SK-N-SH (cell line): Measurements from ENCODE around the gene CCDC106. TPM values are rescaled to one million over a fixed set of nuclear protein-coding genes. Genes with fewer than 3 reads are reported as not detected.
A peak's percentile ranks its signal among the peaks of the same experiment; 100 is the strongest.

Experiments
- CTCF ChIA-PET: fragments of 300-600, 350-600 bp; formaldehyde crosslinking; extraction: SDS; loops from one replicate; lab custom pipeline; 2021; lab: Yijun Ruan, JAX
- POLR2A ChIA-PET: fragments of 350-600 bp; sonication (Branson Sonifier 250); formaldehyde crosslinking; extraction: SDS; loops from one replicate; lab custom pipeline; 2020; ENCODE audit warnings: antibody characterized with exemption, inconsistent platforms; lab: Yijun Ruan, JAX
- DNase-seq: peaks from one replicate; pipeline ENCODE4 v3.0.0; 2012
- H2AFZ ChIP-seq: fragments of 200-600 bp; sonication (generic); 2 replicates; pipeline ENCODE4 v1.8.1; 2016; ENCODE audit warnings: antibody characterized with exemption, mild to moderate bottlenecking, low read depth
- H3F3A ChIP-seq: fragments of 200-600 bp; sonication (generic); replicated peaks from 2 replicates; pipeline ENCODE3; 2016; ENCODE audit warnings: antibody characterized with exemption, mild to moderate bottlenecking; ENCODE audit not compliant: insufficient read depth
- H3K27ac ChIP-seq, 2 experiments: fragments of 200-500 bp in 1 of 2; fragments of 200-600 bp in 1 of 2; sonication (Bioruptor generic) in 1 of 2; sonication (generic), shearing (Covaris generic) in 1 of 2; 2 replicates each; pipeline versions ENCODE4 v1.5.1 to v1.6.1; 2014 to 2016; ENCODE audit warnings: low read depth in 2 of 2, inconsistent platforms in 1 of 2, low read length in 1 of 2, mild to moderate bottlenecking in 1 of 2, mixed read lengths in 1 of 2
- H3K27me3 ChIP-seq: fragments of 200-600 bp; sonication (generic), shearing (Covaris generic); 2 replicates; pipeline ENCODE4 v1.6.1; 2016; ENCODE audit warnings: mixed run types; ENCODE audit not compliant: insufficient read depth
- H3K36me3 ChIP-seq, 2 experiments: fragments of 200-500 bp in 1 of 2; fragments of 200-600 bp in 1 of 2; sonication (Bioruptor generic) in 1 of 2; sonication (generic) in 1 of 2; replicated peaks in 1 of 2; 2 replicates each; pipeline versions ENCODE3 to v1.5.1; 2014 to 2016; ENCODE audit warnings: low read length in 1 of 2, mild to moderate bottlenecking in 1 of 2; ENCODE audit not compliant: insufficient read depth in 2 of 2, control insufficient read depth in 1 of 2
- H3K4me1 ChIP-seq, 2 experiments: fragments of 200-500 bp in 1 of 2; fragments of 200-600 bp in 1 of 2; sonication (Bioruptor generic) in 1 of 2; sonication (generic), shearing (Covaris generic) in 1 of 2; 2 replicates each; pipeline versions ENCODE4 v1.5.1 to v1.6.1; 2014 to 2016; ENCODE audit warnings: low read depth in 1 of 2, low read length in 1 of 2, mixed run types in 1 of 2; ENCODE audit not compliant: insufficient read depth in 2 of 2, control insufficient read depth in 1 of 2
- H3K4me2 ChIP-seq: fragments of 200-600 bp; sonication (generic), shearing (Covaris generic); 2 replicates; pipeline ENCODE4 v1.6.1; 2017; ENCODE audit warnings: mixed run types
- H3K4me3 ChIP-seq, 2 experiments: fragments of 200-500 bp in 1 of 2; fragments of 200-600 bp in 1 of 2; sonication (Bioruptor generic) in 1 of 2; sonication (generic), shearing (Covaris generic) in 1 of 2; 2 replicates each; pipeline versions ENCODE4 v1.5.1 to v1.8.1; 2014 to 2016; ENCODE audit warnings: low read depth in 2 of 2, inconsistent platforms in 1 of 2, low read length in 1 of 2, mild to moderate bottlenecking in 1 of 2, mixed read lengths in 1 of 2, moderate library complexity in 1 of 2
- H3K79me2 ChIP-seq: fragments of 200-600 bp; sonication (generic); 2 replicates; pipeline ENCODE4 v1.8.1; 2017; ENCODE audit warnings: mild to moderate bottlenecking; ENCODE audit not compliant: insufficient read depth
- H3K9ac ChIP-seq: fragments of 200-600 bp; sonication (generic); 2 replicates; pipeline ENCODE4 v1.6.1; 2017; ENCODE audit warnings: mixed run types
- H3K9me2 ChIP-seq: fragments of 200-600 bp; sonication (generic); 2 replicates; pipeline ENCODE4 v1.6.1; 2017; ENCODE audit warnings: mixed run types
- H3K9me3 ChIP-seq: fragments of 200-600 bp; sonication (generic); 2 replicates; pipeline ENCODE4 v1.6.1; 2017; ENCODE audit warnings: mixed run types, mild to moderate bottlenecking, moderate library complexity
- H4K20me1 ChIP-seq: fragments of 200-600 bp; sonication (generic); 2 replicates; pipeline ENCODE4 v1.6.1; 2017; ENCODE audit warnings: mild to moderate bottlenecking, mixed run types; ENCODE audit not compliant: insufficient read depth
- ELF1 ChIP-seq: IDR thresholded peaks from 2 replicates; pipeline ENCODE4 v1.4.0; 2012
- EP300 ChIP-seq, 2 experiments: IDR thresholded peaks; 2 replicates each; pipeline versions ENCODE4 v1.4.0 to v1.6.1; 2012; ENCODE audit warnings: borderline replicate concordance in 1 of 2, low read depth in 1 of 2, low read length in 1 of 2
- FOSL2 ChIP-seq: IDR thresholded peaks from 2 replicates; pipeline ENCODE4 v1.4.0; 2012; ENCODE audit warnings: low read depth, mild to moderate bottlenecking, moderate library complexity, borderline replicate concordance
- FOXJ3 ChIP-seq: sonication (generic); formaldehyde crosslinking; IDR thresholded peaks from 2 replicates; pipeline ENCODE4 v1.5.1; 2020; ENCODE audit warnings: mild to moderate bottlenecking, missing genetic modification reagents
- GATA2 ChIP-seq: sonication (generic); formaldehyde crosslinking; IDR thresholded peaks from 2 replicates; pipeline ENCODE4 v1.5.0; 2020; ENCODE audit warnings: mild to moderate bottlenecking, missing genetic modification reagents
- JUND ChIP-seq: IDR thresholded peaks from 2 replicates; pipeline ENCODE4 v1.4.0; 2012
- MEF2A ChIP-seq: IDR thresholded peaks from 2 replicates; pipeline ENCODE4 v1.4.0; 2012; ENCODE audit warnings: low read depth, borderline replicate concordance
- MXI1 ChIP-seq: IDR thresholded peaks from 2 replicates; pipeline ENCODE4 v1.6.1; 2012; ENCODE audit warnings: mild to moderate bottlenecking, low read depth, low read length, improper control_type of control experiment
- NFIC ChIP-seq: IDR thresholded peaks from 2 replicates; pipeline ENCODE4 v1.4.0; 2012; ENCODE audit warnings: borderline replicate concordance
- NRF1 ChIP-seq: IDR thresholded peaks from 2 replicates; pipeline ENCODE4 v1.6.1; 2012; ENCODE audit warnings: low read depth, mild to moderate bottlenecking, low read length
- POLR2AphosphoS5 ChIP-seq: IDR thresholded peaks from 2 replicates; pipeline ENCODE4 v1.6.1; 2012; ENCODE audit warnings: low read depth, low read length
- RAD21 ChIP-seq: IDR thresholded peaks from 2 replicates; pipeline ENCODE4 v1.6.1; 2012; ENCODE audit warnings: mild to moderate bottlenecking, low read length
- SMC3 ChIP-seq: IDR thresholded peaks from 2 replicates; pipeline ENCODE4 v1.6.1; 2012; ENCODE audit warnings: low read depth, low read length, improper control_type of control experiment
- TEAD4 ChIP-seq: IDR thresholded peaks from 2 replicates; pipeline ENCODE4 v1.4.0; 2012; ENCODE audit warnings: mild to moderate bottlenecking, borderline replicate concordance; ENCODE audit not compliant: insufficient read depth
- WGBS: methylation state at CpG from one replicate; pipeline ENCODE4 v1.1.6; 2017; ENCODE audit warnings: low lambda C conversion rate; 5-methylcytosine and 5-hydroxymethylcytosine counted together
- polyA plus RNA-seq, 3 experiments: library from polyadenylated mRNA; depleted of rRNA; stranded (reverse); fragments of >200 nt; gene quantifications; 2 replicates each; pipeline ENCODE4 v1.2.3, GENCODE V29; 2012
- TF ChIP-seq, protein P1 (sequence below): IDR thresholded peaks from 2 replicates; pipeline ENCODE4; 2012
- TF ChIP-seq, protein P2 (sequence below): IDR thresholded peaks from 2 replicates; pipeline ENCODE4 v1.4.0; 2012; ENCODE audit warnings: low read depth
- TF ChIP-seq, protein P3 (sequence below): fragments of 200-600 bp; sonication (generic); IDR thresholded peaks from 2 replicates; pipeline ENCODE4 v1.6.1; 2017; ENCODE audit warnings: antibody characterized with exemption, mild to moderate bottlenecking, moderate library complexity
- TF ChIP-seq, protein P4 (sequence below): fragments of 150-350 bp; IDR thresholded peaks from 2 replicates; pipeline ENCODE4 v1.6.1; 2016; ENCODE audit warnings: mild to moderate bottlenecking, low read depth, low read length
- TF ChIP-seq, protein P5 (sequence below): IDR thresholded peaks from 2 replicates; pipeline ENCODE4 v1.4.0; 2012; ENCODE audit warnings: low read depth, borderline replicate concordance

Gene CCDC106
- polyA plus RNA-seq, 1 of the 3 experiments (the other 2 are of a cell fraction) = 27.1 TPM

- H3K9me2 ChIP-seq = no peaks in the 10 kb centered on the region
- TF ChIP-seq GATA2 = no peak
- TF ChIP-seq NFIC = no peak
- no peak for TF ChIP-seq ELF1
- TF ChIP-seq, all 33 proteins: peak for 0
- H3K27me3 ChIP-seq = no peaks in the 10 kb centered on the region
- H2AFZ ChIP-seq = no peak overlapping the region
- peaks cover 38% of the 10 kb centered on the region; the same call in 1 of the 2 replicates for H4K20me1 ChIP-seq
- ChIA-PET POLR2A (interaction anchor here (1.2 to 2.0 kb wide), 4 partner anchors 12 to 120 kb away, joined by 3 to 10 read pairs (median 5); partner anchors contain the start of gene ZNF784), CTCF (interaction anchor here (0.6 to 3.5 kb wide), 23 partner anchors 12 to 379 kb away, joined by 3 to 31 read pairs (median 4); partner anchors contain the start of genes ZNF579, ZNF581, ZNF628 and ZNF784)
- peak overlapping the region; percentile 93 for H3K9ac ChIP-seq
- 66% methylated on average over 9 of the region's 9 CpGs for WGBS
- no peak for DNase-seq
- peaks cover 17% of the 10 kb centered on the region for H3F3A ChIP-seq
- H3K4me2 ChIP-seq = peak overlapping the region; percentile 86
- peak overlapping the region; percentile 88 to 93 for H3K4me3 ChIP-seq
- H3K9me3 ChIP-seq = no peaks in the 10 kb centered on the region
- peaks cover 62% of the 10 kb centered on the region for H3K79me2 ChIP-seq
- H3K27ac ChIP-seq = no peak overlapping the region
- peaks cover 12 to 24% of the 10 kb centered on the region in 2 experiments for H3K36me3 ChIP-seq
- H3K4me1 ChIP-seq = peaks cover 3 to 11% of the 10 kb centered on the region in 2 experiments; a peak in 3 of 4 replicates
These were observed 41.2 kb upstream of the CCDC106 start for GRCh38 chr19:55606817-55607216.

DNA sequence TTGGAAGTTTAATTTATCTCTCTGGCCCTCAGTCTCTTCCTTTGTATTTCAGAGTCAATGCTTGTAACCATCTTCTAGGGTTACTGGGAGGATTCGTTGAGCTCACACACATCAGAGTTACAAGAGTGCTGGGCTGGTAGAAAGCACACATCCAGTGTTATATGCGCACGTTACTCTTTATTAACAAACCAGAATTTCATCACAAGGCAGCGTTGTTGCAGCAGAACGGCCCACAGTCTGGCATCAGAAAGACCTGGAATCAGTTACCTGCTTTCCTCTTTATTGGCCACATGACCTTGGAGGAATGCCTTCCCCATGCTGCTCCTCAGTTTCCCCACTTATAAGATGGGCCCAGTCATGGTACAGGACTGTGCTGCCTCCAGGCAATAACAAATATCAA is 38.7 kb upstream of the CCDC106 start:
- no peaks in the 10 kb centered on the region for H3K9me2 ChIP-seq
- H3K79me2 ChIP-seq = peaks cover 75% of the 10 kb centered on the region
- TF ChIP-seq JUND (no peak), MXI1 (no peak), FOXJ3 (CRISPR knock-in tag) (no peak), NRF1 (no peak), MEF2A (no peak), FOSL2 (no peak), SMC3 (no peak), NFIC (no peak), POLR2AphosphoS5 (no peak), EP300 (IDR thresholded peaks at IDR 0.05; ENCODE audit: borderline replicate concordance in 1 of 2, low read depth in 1 of 2, low read length in 1 of 2) (no peak), TEAD4 (no peak), RAD21 (no peak)
- TF ChIP-seq, protein P1, sequence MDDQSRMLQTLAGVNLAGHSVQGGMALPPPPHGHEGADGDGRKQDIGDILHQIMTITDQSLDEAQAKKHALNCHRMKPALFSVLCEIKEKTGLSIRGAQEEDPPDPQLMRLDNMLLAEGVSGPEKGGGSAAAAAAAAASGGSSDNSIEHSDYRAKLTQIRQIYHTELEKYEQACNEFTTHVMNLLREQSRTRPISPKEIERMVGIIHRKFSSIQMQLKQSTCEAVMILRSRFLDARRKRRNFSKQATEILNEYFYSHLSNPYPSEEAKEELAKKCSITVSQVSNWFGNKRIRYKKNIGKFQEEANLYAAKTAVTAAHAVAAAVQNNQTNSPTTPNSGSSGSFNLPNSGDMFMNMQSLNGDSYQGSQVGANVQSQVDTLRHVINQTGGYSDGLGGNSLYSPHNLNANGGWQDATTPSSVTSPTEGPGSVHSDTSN = no peak
- TF ChIP-seq, protein P2, sequence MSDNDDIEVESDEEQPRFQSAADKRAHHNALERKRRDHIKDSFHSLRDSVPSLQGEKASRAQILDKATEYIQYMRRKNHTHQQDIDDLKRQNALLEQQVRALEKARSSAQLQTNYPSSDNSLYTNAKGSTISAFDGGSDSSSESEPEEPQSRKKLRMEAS = no peak
- TF ChIP-seq, protein P3, sequence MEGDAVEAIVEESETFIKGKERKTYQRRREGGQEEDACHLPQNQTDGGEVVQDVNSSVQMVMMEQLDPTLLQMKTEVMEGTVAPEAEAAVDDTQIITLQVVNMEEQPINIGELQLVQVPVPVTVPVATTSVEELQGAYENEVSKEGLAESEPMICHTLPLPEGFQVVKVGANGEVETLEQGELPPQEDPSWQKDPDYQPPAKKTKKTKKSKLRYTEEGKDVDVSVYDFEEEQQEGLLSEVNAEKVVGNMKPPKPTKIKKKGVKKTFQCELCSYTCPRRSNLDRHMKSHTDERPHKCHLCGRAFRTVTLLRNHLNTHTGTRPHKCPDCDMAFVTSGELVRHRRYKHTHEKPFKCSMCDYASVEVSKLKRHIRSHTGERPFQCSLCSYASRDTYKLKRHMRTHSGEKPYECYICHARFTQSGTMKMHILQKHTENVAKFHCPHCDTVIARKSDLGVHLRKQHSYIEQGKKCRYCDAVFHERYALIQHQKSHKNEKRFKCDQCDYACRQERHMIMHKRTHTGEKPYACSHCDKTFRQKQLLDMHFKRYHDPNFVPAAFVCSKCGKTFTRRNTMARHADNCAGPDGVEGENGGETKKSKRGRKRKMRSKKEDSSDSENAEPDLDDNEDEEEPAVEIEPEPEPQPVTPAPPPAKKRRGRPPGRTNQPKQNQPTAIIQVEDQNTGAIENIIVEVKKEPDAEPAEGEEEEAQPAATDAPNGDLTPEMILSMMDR = no peak
- TF ChIP-seq, protein P4, sequence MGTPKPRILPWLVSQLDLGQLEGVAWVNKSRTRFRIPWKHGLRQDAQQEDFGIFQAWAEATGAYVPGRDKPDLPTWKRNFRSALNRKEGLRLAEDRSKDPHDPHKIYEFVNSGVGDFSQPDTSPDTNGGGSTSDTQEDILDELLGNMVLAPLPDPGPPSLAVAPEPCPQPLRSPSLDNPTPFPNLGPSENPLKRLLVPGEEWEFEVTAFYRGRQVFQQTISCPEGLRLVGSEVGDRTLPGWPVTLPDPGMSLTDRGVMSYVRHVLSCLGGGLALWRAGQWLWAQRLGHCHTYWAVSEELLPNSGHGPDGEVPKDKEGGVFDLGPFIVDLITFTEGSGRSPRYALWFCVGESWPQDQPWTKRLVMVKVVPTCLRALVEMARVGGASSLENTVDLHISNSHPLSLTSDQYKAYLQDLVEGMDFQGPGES = no peak
- TF ChIP-seq, protein P5, sequence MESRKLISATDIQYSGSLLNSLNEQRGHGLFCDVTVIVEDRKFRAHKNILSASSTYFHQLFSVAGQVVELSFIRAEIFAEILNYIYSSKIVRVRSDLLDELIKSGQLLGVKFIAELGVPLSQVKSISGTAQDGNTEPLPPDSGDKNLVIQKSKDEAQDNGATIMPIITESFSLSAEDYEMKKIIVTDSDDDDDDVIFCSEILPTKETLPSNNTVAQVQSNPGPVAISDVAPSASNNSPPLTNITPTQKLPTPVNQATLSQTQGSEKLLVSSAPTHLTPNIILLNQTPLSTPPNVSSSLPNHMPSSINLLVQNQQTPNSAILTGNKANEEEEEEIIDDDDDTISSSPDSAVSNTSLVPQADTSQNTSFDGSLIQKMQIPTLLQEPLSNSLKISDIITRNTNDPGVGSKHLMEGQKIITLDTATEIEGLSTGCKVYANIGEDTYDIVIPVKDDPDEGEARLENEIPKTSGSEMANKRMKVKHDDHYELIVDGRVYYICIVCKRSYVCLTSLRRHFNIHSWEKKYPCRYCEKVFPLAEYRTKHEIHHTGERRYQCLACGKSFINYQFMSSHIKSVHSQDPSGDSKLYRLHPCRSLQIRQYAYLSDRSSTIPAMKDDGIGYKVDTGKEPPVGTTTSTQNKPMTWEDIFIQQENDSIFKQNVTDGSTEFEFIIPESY = no peak
- no peak overlapping the region for H3K4me2 ChIP-seq
- peaks cover 16 to 24% of the 10 kb centered on the region in 2 experiments for H3K36me3 ChIP-seq
- H3K4me3 ChIP-seq = no peak overlapping the region
- DNase-seq = no peak
- WGBS = 97% methylated on average over 5 of the region's 5 CpGs
- no peak overlapping the region for H2AFZ ChIP-seq
- ChIA-PET POLR2A (no interaction called here), CTCF (interaction anchor here (1.0 to 1.1 kb wide), 2 partner anchors 10 to 92 kb away, joined by 3 read pairs; no protein-coding TSS in a partner anchor)
- H4K20me1 ChIP-seq = peaks cover 53% of the 10 kb centered on the region
- no peaks in the 10 kb centered on the region for H3K9me3 ChIP-seq
- H3F3A ChIP-seq = peaks cover 9% of the 10 kb centered on the region
- H3K9ac ChIP-seq = no peak overlapping the region
- H3K4me1 ChIP-seq = peaks cover 2 to 11% of the 10 kb centered on the region in 2 experiments; a peak in 3 of 4 replicates
- no peaks in the 10 kb centered on the region for H3K27me3 ChIP-seq
- H3K27ac ChIP-seq = no peak overlapping the region
